ENCODE results near the gene ZNF79.

GRCh38 chr9:127470662-127471061 lies 46.5 kb downstream of the ZNF79 start:
- no peak for TF ChIP-seq POLR2A (IDR thresholded peaks at IDR 0.05)
- TF ChIP-seq, protein P1, sequence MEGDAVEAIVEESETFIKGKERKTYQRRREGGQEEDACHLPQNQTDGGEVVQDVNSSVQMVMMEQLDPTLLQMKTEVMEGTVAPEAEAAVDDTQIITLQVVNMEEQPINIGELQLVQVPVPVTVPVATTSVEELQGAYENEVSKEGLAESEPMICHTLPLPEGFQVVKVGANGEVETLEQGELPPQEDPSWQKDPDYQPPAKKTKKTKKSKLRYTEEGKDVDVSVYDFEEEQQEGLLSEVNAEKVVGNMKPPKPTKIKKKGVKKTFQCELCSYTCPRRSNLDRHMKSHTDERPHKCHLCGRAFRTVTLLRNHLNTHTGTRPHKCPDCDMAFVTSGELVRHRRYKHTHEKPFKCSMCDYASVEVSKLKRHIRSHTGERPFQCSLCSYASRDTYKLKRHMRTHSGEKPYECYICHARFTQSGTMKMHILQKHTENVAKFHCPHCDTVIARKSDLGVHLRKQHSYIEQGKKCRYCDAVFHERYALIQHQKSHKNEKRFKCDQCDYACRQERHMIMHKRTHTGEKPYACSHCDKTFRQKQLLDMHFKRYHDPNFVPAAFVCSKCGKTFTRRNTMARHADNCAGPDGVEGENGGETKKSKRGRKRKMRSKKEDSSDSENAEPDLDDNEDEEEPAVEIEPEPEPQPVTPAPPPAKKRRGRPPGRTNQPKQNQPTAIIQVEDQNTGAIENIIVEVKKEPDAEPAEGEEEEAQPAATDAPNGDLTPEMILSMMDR (IDR thresholded peaks at IDR 0.05): no peak
- TF ChIP-seq EP300 (IDR thresholded peaks at IDR 0.05): no peak
